Myocyte (in vitro differentiated cells): Measurements from ENCODE around the gene C1orf21. TPM values are rescaled to one million over a fixed set of nuclear protein-coding genes. Genes with fewer than 3 reads are reported as not detected.
"Not testable (repeated sequence)": the region's sequence is repeated elsewhere in the genome, so short reads cannot be mapped to it uniquely, and the experiment has no call there.

Source experiments
- DNase-seq: peaks from one replicate; pipeline ENCODE4 v3.0.0-alpha.2; 2012; ENCODE audit warnings: low read depth
- polyA plus RNA-seq: library from polyadenylated mRNA; unstranded; fragments of >200 nt; gene quantifications from one replicate; pipeline ENCODE4 v1.2.1, GENCODE V29; 2012; ENCODE audit warnings: missing spikeins
- total RNA-seq: library from RNA; depleted of rRNA; stranded (reverse); fragments of >200 nt; gene quantifications from 2 replicates; pipeline ENCODE4 v1.2.3, GENCODE V29; 2014

C1orf21 gene
- 16.2 and 42.7 TPM in 2 replicates for total RNA-seq
- 5.8 TPM for polyA plus RNA-seq

GRCh38 chr1:184386312-184387068 lies at the start of gene C1orf21:
TSS of gene C1orf21 (plus strand) at chr1:184387029. CDS start at chr1:184477510, 90,481 bp downstream.
- peak; percentile 92 for DNase-seq

- DNase-seq = not testable (repeated sequence)
These were observed 49.0 kb upstream of the C1orf21 start for GRCh38 chr1:184337865-184338264.

- no peak for DNase-seq
These were observed 45.8 kb upstream of the C1orf21 start for GRCh38 chr1:184340984-184341383.

GRCh38 chr1:184350573-184350972 lies 36.3 kb upstream of the C1orf21 start:
- DNase-seq = no peak

- no peak for DNase-seq
These were observed 35.3 kb upstream of the C1orf21 start for GRCh38 chr1:184351416-184351975.

GRCh38 chr1:184352776-184353175 lies 34.1 kb upstream of the C1orf21 start:
- DNase-seq = no peak

GRCh38 chr1:184354719-184355118 lies 32.1 kb upstream of the C1orf21 start:
- DNase-seq = no peak

- DNase-seq = no peak
These were observed 29.9 kb upstream of the C1orf21 start for GRCh38 chr1:184356891-184357290.

- DNase-seq = no peak
These were observed 28.6 kb upstream of the C1orf21 start for GRCh38 chr1:184358256-184358655.

GRCh38 chr1:184359909-184360308 lies 26.9 kb upstream of the C1orf21 start:
- no peak for DNase-seq

- no peak for DNase-seq
These were observed 24.0 kb upstream of the C1orf21 start for GRCh38 chr1:184362876-184363275.

GRCh38 chr1:184365699-184366098 lies 21.1 kb upstream of the C1orf21 start:
- no peak for DNase-seq

- DNase-seq = peak; percentile 23
These were observed 19.8 kb upstream of the C1orf21 start for GRCh38 chr1:184366997-184367396.

- DNase-seq = no peak
These were observed 19.3 kb upstream of the C1orf21 start for GRCh38 chr1:184367427-184368038.

- no peak for DNase-seq
These were observed 18.5 kb upstream of the C1orf21 start for GRCh38 chr1:184368354-184368753.

GRCh38 chr1:184370850-184371249 lies 16.0 kb upstream of the C1orf21 start:
- DNase-seq = no peak

- peak; percentile 34 for DNase-seq
These were observed 13.7 kb upstream of the C1orf21 start for GRCh38 chr1:184373155-184373554.

GRCh38 chr1:184376369-184376768 lies 10.5 kb upstream of the C1orf21 start:
- no peak for DNase-seq

- no peak for DNase-seq
These were observed 7.6 kb upstream of the C1orf21 start for GRCh38 chr1:184379111-184379752.

GRCh38 chr1:184380468-184380867 lies 6.4 kb upstream of the C1orf21 start:
- no peak for DNase-seq

- no peak for DNase-seq
These were observed 3.0 kb upstream of the C1orf21 start for GRCh38 chr1:184383772-184384323.

GRCh38 chr1:184385865-184386311 lies 941 bp upstream of the C1orf21 start:
- DNase-seq = no peak
